GM23338 (cell line): ENCODE measurements around the gene USP5. TPM values are rescaled to one million over a fixed set of nuclear protein-coding genes. Genes with fewer than 3 reads are reported as not detected.

Source experiments
- ATAC-seq: fragments of 200-7000 bp; cut with Tn5 transposase; 3 replicates; pipeline ENCODE4 v1.9.1; 2020
- DNase-seq: peaks from one replicate; pipeline ENCODE4 v3.0.0-alpha.2; 2015; ENCODE audit warnings: low spot score
- H2AFZ ChIP-seq: fragments of 200-600 bp; sonication (generic); 2 replicates; pipeline ENCODE4 v1.8.0; 2016; ENCODE audit warnings: antibody characterized with exemption, mild to moderate bottlenecking, moderate library complexity
- H3F3A ChIP-seq: fragments of 200-600 bp; sonication (generic); replicated peaks from 2 replicates; pipeline ENCODE4 v1.8.0; 2017; ENCODE audit warnings: antibody characterized with exemption, mixed run types, low read depth
- H3K27ac ChIP-seq: fragments of 200-600 bp; sonication (generic); 2 replicates; pipeline ENCODE4 v1.6.1; 2016; ENCODE audit warnings: low read depth
- H3K27me3 ChIP-seq: fragments of 200-600 bp; sonication (generic); 2 replicates; pipeline ENCODE4 v1.8.0; 2016; ENCODE audit warnings: mild to moderate bottlenecking, mixed run types, moderate library complexity; ENCODE audit not compliant: insufficient read depth
- H3K36me3 ChIP-seq: fragments of 200-600 bp; sonication (generic); 2 replicates; pipeline ENCODE4 v1.8.0; 2016; ENCODE audit warnings: mild to moderate bottlenecking; ENCODE audit not compliant: insufficient read depth
- H3K4me1 ChIP-seq: fragments of 200-600 bp; sonication (generic); 2 replicates; pipeline ENCODE4 v1.8.0; 2016; ENCODE audit warnings: mild to moderate bottlenecking, moderate library complexity; ENCODE audit not compliant: insufficient read depth
- H3K4me2 ChIP-seq: fragments of 200-600 bp; sonication (generic); 2 replicates; pipeline ENCODE4 v1.7.1; 2017; ENCODE audit warnings: mixed run types
- H3K4me3 ChIP-seq: fragments of 200-600 bp; sonication (generic); 2 replicates; pipeline ENCODE4 v1.6.1; 2016; ENCODE audit warnings: mixed run types
- H3K79me2 ChIP-seq: fragments of 200-600 bp; sonication (generic); replicated peaks from 2 replicates; pipeline ENCODE4 v1.8.0; 2017; ENCODE audit warnings: mild to moderate bottlenecking; ENCODE audit not compliant: insufficient read depth
- H3K9me2 ChIP-seq: fragments of 200-600 bp; sonication (generic); 2 replicates; pipeline ENCODE4 v1.8.0; 2017; ENCODE audit not compliant: insufficient read depth
- H4K20me1 ChIP-seq: fragments of 200-600 bp; sonication (generic); replicated peaks from 2 replicates; pipeline ENCODE4 v1.8.0; 2017; ENCODE audit warnings: mild to moderate bottlenecking; ENCODE audit not compliant: insufficient read depth
- H3K27ac Mint-ChIP-seq: 2 replicates; pipeline ENCODE4 v1.8.0; 2020; ENCODE audit warnings: inconsistent platforms, mild to moderate bottlenecking, moderate library complexity, mixed read lengths
- H3K27me3 Mint-ChIP-seq: 3 replicates; pipeline ENCODE4 v1.8.0; 2022; ENCODE audit warnings: low read depth, mild to moderate bottlenecking, moderate library complexity, mixed read lengths, inconsistent platforms; ENCODE audit not compliant: insufficient read depth, poor library complexity
- H3K36me3 Mint-ChIP-seq: 3 replicates; pipeline ENCODE4 v1.8.0; 2021; ENCODE audit warnings: low read depth, mild to moderate bottlenecking, inconsistent platforms, moderate library complexity, mixed read lengths
- H3K4me1 Mint-ChIP-seq: 3 replicates; pipeline ENCODE4 v1.8.0; 2020; ENCODE audit warnings: mild to moderate bottlenecking, inconsistent platforms, mixed read lengths
- H3K4me3 Mint-ChIP-seq: 3 replicates; pipeline ENCODE4 v1.8.0; 2021; ENCODE audit warnings: moderate library complexity, mild to moderate bottlenecking, inconsistent platforms, mixed read lengths
- H3K9me3 Mint-ChIP-seq: 3 replicates; pipeline ENCODE4 v1.8.0; 2020; ENCODE audit warnings: moderate library complexity, mild to moderate bottlenecking, inconsistent platforms, mixed read lengths
- CREB1 ChIP-seq: fragments of 250-450 bp; sonication (Bioruptor Pico); IDR thresholded peaks from 2 replicates; pipeline ENCODE4 v1.5.0; 2020; ENCODE audit warnings: low read depth, mild to moderate bottlenecking, moderate library complexity
- EZH2 ChIP-seq: fragments of 200-600 bp; sonication (generic); IDR thresholded peaks from one replicate; pipeline ENCODE4 v1.8.0; 2017; ENCODE audit warnings: antibody characterized with exemption, mild to moderate bottlenecking, low read depth; ENCODE audit not compliant: unreplicated experiment
- EZH2phosphoT487 ChIP-seq: fragments of 200-600 bp; sonication (generic); IDR thresholded peaks from one replicate; pipeline ENCODE4 v1.8.1; 2018; ENCODE audit warnings: antibody characterized with exemption; ENCODE audit not compliant: unreplicated experiment
- JUNB ChIP-seq: IDR thresholded peaks from one replicate; pipeline ENCODE4 v1.6.1; 2016; ENCODE audit warnings: antibody characterized with exemption; ENCODE audit not compliant: unreplicated experiment
- NANOG ChIP-seq: IDR thresholded peaks from 2 replicates; pipeline ENCODE4 v1.6.1; 2016; ENCODE audit warnings: antibody characterized with exemption, borderline replicate concordance
- POLR2AphosphoS5 ChIP-seq: IDR thresholded peaks from 2 replicates; pipeline ENCODE4 v1.6.1; 2016; ENCODE audit warnings: antibody characterized with exemption, low read depth
- STAT1 ChIP-seq: IDR thresholded peaks from one replicate; pipeline ENCODE4 v1.6.1; 2016; ENCODE audit warnings: antibody characterized with exemption; ENCODE audit not compliant: unreplicated experiment
- ZNF114 ChIP-seq: fragments of 250-450 bp; sonication (Bioruptor Pico); IDR thresholded peaks from 2 replicates; pipeline ENCODE4 v1.5.0; 2020; ENCODE audit warnings: mild to moderate bottlenecking, moderate library complexity
- ZNF331 ChIP-seq: fragments of 250-450 bp; sonication (Bioruptor Pico); IDR thresholded peaks from 2 replicates; pipeline ENCODE4 v1.5.0; 2020; ENCODE audit warnings: low read depth, mild to moderate bottlenecking, moderate library complexity
- polyA plus RNA-seq: library from polyadenylated mRNA; unstranded; fragments of >200 nt; fragmentation: Nextera tagmentation; extraction: Ambion mirVana; gene quantifications from 2 replicates; pipeline ENCODE4 v1.2.1, GENCODE V29; 2016
- total RNA-seq: library from RNA; depleted of rRNA; stranded (reverse); fragments of >200 nt; shearing (Covaris generic); gene quantifications from 2 replicates; pipeline ENCODE4 v1.2.3, GENCODE V29; 2014
- TF ChIP-seq, protein P1 (sequence below): IDR thresholded peaks from one replicate; pipeline ENCODE4 v1.6.1; 2018; ENCODE audit warnings: antibody characterized with exemption; ENCODE audit not compliant: unreplicated experiment
- TF ChIP-seq, protein P2 (sequence below), 2 experiments: fragments of 200-600 bp in 1 of 2; sonication (generic) in 1 of 2; conservative IDR thresholded peaks; 2 replicates each; pipeline versions ENCODE4 v1.5.1 to v1.6.1; 2016 to 2017; ENCODE audit warnings: antibody characterized with exemption in 2 of 2, low read depth in 2 of 2, mild to moderate bottlenecking in 2 of 2, moderate library complexity in 1 of 2
- TF ChIP-seq, protein P3 (sequence below): IDR thresholded peaks from 2 replicates; pipeline ENCODE4 v1.6.1; 2016; ENCODE audit warnings: antibody characterized with exemption

USP5 gene
- total and polyA plus RNA-seq, 2 experiments from 2014 or later: 35.1 to 109 TPM

DNA sequence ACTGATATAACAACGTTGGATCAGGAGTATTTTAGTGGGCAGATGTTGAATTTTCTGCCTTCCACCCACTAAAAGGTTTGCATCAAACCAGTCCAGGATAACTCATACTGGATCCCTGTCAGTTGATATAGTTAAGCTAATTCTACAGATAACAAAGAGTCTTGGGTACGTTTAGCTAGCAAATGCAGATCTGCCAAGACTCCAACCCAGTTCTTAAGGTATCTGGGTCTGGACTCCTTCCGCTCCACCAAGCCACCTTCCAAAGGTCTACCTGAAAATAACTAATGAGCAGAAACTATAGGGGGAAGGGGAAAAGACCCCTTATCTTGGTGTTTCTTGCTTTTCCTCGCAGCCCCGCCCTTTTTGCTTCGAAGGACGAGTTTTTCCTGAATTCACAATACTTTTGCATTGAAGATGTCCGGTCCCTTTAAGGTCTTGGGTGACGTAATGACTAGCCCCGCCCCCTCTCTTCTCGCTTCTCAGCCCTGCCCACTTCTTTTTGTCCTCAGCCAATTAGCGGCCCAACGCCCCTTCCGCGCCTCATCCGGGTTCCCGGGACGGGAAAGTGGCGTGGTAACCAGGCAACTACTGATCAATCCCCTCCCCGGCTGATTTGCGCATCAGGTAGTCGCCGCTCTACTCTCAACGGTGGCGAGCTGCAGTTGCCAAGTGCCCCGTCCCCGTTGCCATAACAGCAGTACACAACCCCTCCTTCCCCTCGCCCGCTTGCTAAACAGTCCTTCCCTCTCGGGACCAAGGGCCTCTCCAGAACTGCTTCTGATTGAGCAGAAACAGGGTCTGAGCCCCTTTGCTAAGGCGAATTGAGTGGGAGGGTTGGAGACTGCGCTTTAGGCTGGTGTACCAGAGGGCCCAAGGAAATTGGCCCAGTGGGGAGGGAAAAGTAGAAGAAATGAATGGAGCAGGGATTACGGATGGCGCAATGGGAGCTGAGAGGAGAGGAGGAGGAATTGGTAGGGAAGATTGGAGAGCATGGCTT lies 52.6 kb downstream of the USP5 start, which contains the start of gene LRRC23 (continued):
- TF ChIP-seq, protein P1, sequence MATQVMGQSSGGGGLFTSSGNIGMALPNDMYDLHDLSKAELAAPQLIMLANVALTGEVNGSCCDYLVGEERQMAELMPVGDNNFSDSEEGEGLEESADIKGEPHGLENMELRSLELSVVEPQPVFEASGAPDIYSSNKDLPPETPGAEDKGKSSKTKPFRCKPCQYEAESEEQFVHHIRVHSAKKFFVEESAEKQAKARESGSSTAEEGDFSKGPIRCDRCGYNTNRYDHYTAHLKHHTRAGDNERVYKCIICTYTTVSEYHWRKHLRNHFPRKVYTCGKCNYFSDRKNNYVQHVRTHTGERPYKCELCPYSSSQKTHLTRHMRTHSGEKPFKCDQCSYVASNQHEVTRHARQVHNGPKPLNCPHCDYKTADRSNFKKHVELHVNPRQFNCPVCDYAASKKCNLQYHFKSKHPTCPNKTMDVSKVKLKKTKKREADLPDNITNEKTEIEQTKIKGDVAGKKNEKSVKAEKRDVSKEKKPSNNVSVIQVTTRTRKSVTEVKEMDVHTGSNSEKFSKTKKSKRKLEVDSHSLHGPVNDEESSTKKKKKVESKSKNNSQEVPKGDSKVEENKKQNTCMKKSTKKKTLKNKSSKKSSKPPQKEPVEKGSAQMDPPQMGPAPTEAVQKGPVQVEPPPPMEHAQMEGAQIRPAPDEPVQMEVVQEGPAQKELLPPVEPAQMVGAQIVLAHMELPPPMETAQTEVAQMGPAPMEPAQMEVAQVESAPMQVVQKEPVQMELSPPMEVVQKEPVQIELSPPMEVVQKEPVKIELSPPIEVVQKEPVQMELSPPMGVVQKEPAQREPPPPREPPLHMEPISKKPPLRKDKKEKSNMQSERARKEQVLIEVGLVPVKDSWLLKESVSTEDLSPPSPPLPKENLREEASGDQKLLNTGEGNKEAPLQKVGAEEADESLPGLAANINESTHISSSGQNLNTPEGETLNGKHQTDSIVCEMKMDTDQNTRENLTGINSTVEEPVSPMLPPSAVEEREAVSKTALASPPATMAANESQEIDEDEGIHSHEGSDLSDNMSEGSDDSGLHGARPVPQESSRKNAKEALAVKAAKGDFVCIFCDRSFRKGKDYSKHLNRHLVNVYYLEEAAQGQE: no peak
- no peak for TF ChIP-seq JUNB
- peak; percentile 84 for TF ChIP-seq CREB1
- TF ChIP-seq, protein P2, sequence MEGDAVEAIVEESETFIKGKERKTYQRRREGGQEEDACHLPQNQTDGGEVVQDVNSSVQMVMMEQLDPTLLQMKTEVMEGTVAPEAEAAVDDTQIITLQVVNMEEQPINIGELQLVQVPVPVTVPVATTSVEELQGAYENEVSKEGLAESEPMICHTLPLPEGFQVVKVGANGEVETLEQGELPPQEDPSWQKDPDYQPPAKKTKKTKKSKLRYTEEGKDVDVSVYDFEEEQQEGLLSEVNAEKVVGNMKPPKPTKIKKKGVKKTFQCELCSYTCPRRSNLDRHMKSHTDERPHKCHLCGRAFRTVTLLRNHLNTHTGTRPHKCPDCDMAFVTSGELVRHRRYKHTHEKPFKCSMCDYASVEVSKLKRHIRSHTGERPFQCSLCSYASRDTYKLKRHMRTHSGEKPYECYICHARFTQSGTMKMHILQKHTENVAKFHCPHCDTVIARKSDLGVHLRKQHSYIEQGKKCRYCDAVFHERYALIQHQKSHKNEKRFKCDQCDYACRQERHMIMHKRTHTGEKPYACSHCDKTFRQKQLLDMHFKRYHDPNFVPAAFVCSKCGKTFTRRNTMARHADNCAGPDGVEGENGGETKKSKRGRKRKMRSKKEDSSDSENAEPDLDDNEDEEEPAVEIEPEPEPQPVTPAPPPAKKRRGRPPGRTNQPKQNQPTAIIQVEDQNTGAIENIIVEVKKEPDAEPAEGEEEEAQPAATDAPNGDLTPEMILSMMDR (conservative IDR thresholded peaks at IDR 0.05; ENCODE audit: low read depth in 2 of 2): no peak
- TF ChIP-seq, protein P3, sequence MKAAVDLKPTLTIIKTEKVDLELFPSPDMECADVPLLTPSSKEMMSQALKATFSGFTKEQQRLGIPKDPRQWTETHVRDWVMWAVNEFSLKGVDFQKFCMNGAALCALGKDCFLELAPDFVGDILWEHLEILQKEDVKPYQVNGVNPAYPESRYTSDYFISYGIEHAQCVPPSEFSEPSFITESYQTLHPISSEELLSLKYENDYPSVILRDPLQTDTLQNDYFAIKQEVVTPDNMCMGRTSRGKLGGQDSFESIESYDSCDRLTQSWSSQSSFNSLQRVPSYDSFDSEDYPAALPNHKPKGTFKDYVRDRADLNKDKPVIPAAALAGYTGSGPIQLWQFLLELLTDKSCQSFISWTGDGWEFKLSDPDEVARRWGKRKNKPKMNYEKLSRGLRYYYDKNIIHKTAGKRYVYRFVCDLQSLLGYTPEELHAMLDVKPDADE: 0 out of 2 replicates have a peak, but pooled peaks have one; percentile 31
- no peak for TF ChIP-seq STAT1
- no peak for TF ChIP-seq EZH2
- TF ChIP-seq POLR2AphosphoS5: peak; percentile 63
- TF ChIP-seq ZNF331 (CRISPR knock-in tag): no peak

DNA sequence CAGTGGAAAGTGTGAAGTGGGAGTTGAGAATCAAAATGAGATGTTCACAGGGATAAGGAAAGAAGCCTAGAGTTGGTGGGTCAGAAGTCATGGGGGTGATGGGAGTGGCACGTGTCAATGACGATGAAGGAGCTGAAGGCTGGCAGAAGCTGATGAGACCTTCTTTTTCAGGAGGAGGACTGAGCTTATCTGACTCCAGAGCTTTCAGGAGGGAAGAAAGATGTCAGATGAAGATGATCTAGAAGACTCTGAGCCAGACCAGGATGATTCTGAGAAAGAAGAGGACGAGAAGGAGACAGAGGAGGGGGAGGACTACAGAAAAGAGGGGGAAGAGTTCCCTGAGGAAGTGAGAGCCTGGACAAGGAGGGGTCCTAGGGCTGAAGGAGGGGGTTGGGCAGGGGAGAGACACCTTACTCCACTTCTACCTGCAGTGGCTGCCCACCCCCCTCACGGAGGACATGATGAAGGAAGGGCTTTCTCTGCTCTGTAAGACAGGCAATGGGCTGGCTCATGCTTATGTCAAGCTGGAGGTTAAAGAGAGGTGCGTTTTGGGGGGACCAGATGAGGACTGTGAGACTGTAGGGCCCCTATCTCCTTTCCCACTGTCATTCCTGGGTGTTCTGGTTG lies 53.6 kb downstream of the USP5 start:
- Mint-ChIP-seq H3K27ac (no peak overlapping the region), H3K36me3 (no peaks in the 10 kb centered on the region), H3K4me3 (no peak overlapping the region), H3K4me1 (no peaks in the 10 kb centered on the region; the same call in 2 of the 3 replicates), H3K9me3 (no peaks in the 10 kb centered on the region), H3K27me3 (peaks cover 2% of the 10 kb centered on the region)
- Histone ChIP-seq H3F3A (peaks cover 6% of the 10 kb centered on the region; the same call in 1 of the 2 replicates), H3K9me2 (no peaks in the 10 kb centered on the region), H2AFZ (peak overlapping the region; percentile 57), H3K79me2 (no peaks in the 10 kb centered on the region), H3K4me2 (peak overlapping the region; percentile 91), H3K36me3 (no peaks in the 10 kb centered on the region), H3K27ac (peak overlapping the region; percentile 88), H4K20me1 (no peaks in the 10 kb centered on the region), H3K4me1 (peaks cover 17% of the 10 kb centered on the region), H3K4me3 (peak overlapping the region; percentile 67), H3K27me3 (no peaks in the 10 kb centered on the region)
- ATAC-seq: no peak
- no peak for DNase-seq
- TF ChIP-seq EZH2phosphoT487: no peak
- no peak for TF ChIP-seq EZH2
- TF ChIP-seq, protein P2 (conservative IDR thresholded peaks at IDR 0.05; ENCODE audit: low read depth in 2 of 2): no peak
- no peak for TF ChIP-seq CREB1
- TF ChIP-seq, protein P1: no peak
- TF ChIP-seq STAT1: no peak
- TF ChIP-seq ZNF114: no peak
- no peak for TF ChIP-seq ZNF331 (CRISPR knock-in tag)
- no peak for TF ChIP-seq NANOG
